Measurements from ENCODE around the gene SNCAIP. TPM values are rescaled to one million over a fixed set of nuclear protein-coding genes. Genes with fewer than 3 reads are reported as not detected.

SNCAIP gene
- total and polyA plus RNA-seq, 2 experiments from 2014 or later = 6.1 to 11.9 TPM

Other genes starting within 250 kb of the SNCAIP start
- gene LOX, start 234.0 kb upstream of the SNCAIP start, total RNA-seq (2014; rRNA removed; shearing (Covaris generic)) = 1.2 and 1.8 TPM in 2 replicates
- gene LOX, start 234.0 kb upstream of the SNCAIP start, polyA plus RNA-seq (2016; fragmentation: Nextera tagmentation; extraction: Ambion mirVana) = 1.1 and 1.5 TPM in 2 replicates
- 0.59 TPM in 1 of 2 replicates, not detected in the other for gene ZNF474, start 182.7 kb upstream of the SNCAIP start, total RNA-seq (2014; rRNA removed; shearing (Covaris generic))
- gene ZNF474, start 182.7 kb upstream of the SNCAIP start, polyA plus RNA-seq (2016; fragmentation: Nextera tagmentation; extraction: Ambion mirVana) = not detected in 2 replicates

Measured in GM23338 (cell line).